ENCODE results near the gene ACOD1. TPM values are rescaled to one million over a fixed set of nuclear protein-coding genes. Genes with fewer than 3 reads are reported as not detected.

ACOD1 gene
- total RNA-seq, 4 donors from 2014 or later = not detected

- no peak for DNase-seq (ENCODE audit: low spot score in 2 of 2)
- intact Hi-C loops (cut with DNase I; ENCODE audit: low total_unique reads) = no loop called here
- TF ChIP-seq CTCF (IDR thresholded peaks at IDR 0.05) (no peak), POLR2A (IDR thresholded peaks at IDR 0.05) (no peak)
- 37 to 41% methylated on average over 4 of the region's 4 CpGs for WGBS, 2 donors
- no peak overlapping the region for H3K4me3 ChIP-seq (ENCODE audit: low read depth, poor library complexity, severe bottlenecking)
Observed at GRCh38 chr13:77001963-77002587, 53.8 kb downstream of the ACOD1 start.

GRCh38 chr13:77002590-77003190, 54.4 kb downstream of the ACOD1 start:
- intact Hi-C loops (cut with DNase I; ENCODE audit: low total_unique reads) = no loop called here
- no peak for DNase-seq (ENCODE audit: low spot score in 2 of 2)
- TF ChIP-seq POLR2A (IDR thresholded peaks at IDR 0.05) = no peak
- no peak for TF ChIP-seq CTCF (IDR thresholded peaks at IDR 0.05)
- 57 to 64% methylated on average over 7 of the region's 7 CpGs for WGBS, 2 donors
- no peak overlapping the region for H3K4me3 ChIP-seq (ENCODE audit: low read depth, poor library complexity, severe bottlenecking)

Other genes starting within 250 kb of the ACOD1 start
- gene KCTD12, start 62.1 kb upstream of the ACOD1 start, total RNA-seq = 10 to 100 TPM; 16.6 to 60.0 (median 34.5) TPM
- gene CLN5, start 43.6 kb downstream of the ACOD1 start, total RNA-seq = 10 to 100 TPM; 14.0 to 22.1 (median 19.3) TPM
- gene FBXL3, start 78.6 kb downstream of the ACOD1 start, total RNA-seq = 100 to 1,000 TPM in 3 of 4 donors, 10 to 100 TPM in 1; 82.1 to 114 (median 110) TPM